ENCODE measurements around the gene CHTOP. TPM values are rescaled to one million over a fixed set of nuclear protein-coding genes. Genes with fewer than 3 reads are reported as not detected.

Gene CHTOP
- total RNA-seq, 6 donors from 2014 or later, result 51.3 to 89.1 (median 59.2) TPM

DNA sequence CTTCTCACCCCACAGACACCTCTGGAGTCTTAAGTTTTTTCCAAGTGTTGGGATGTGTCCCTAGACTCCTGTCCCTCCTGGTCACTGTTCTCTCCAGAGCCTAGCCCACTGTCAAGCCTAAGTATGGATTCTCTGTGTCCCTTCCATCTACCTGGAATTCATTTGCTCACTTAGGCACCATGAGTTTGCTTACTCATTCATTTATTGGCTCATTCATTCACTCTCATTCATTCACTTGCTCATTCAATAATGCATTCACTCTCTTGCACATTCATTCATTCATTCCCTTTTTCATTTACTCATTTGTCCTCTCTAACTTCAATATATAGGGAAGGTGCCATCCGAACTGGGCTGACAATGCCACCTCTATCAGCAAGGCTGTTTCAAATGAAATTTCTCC, 22.5 kb upstream of the CHTOP start:
- Histone ChIP-seq H3K9me3 (no peaks in the 10 kb centered on the region), H3K36me3 (peaks cover 0 to 17% (median 11%) of the 10 kb centered on the region in 4 donors), H3K27ac (peak overlapping the region; percentile 86 to 99 (median 96)), H3K4me1 (peaks cover 45 to 83% (median 62%) of the 10 kb centered on the region in 4 donors), H3K4me3 (peak overlapping the region; percentile 4 to 55 (median 46)), H3K27me3 (no peaks in the 10 kb centered on the region)
- no peak for ATAC-seq (ENCODE audit: low FRiP score in 2 of 2)
- DNase-seq, result no peak
- TF ChIP-seq POLR2AphosphoS5 (IDR thresholded peaks at IDR 0.05), result no peak
- TF ChIP-seq POLR2A (IDR thresholded peaks at IDR 0.05), result no peak
- TF ChIP-seq, protein P1, sequence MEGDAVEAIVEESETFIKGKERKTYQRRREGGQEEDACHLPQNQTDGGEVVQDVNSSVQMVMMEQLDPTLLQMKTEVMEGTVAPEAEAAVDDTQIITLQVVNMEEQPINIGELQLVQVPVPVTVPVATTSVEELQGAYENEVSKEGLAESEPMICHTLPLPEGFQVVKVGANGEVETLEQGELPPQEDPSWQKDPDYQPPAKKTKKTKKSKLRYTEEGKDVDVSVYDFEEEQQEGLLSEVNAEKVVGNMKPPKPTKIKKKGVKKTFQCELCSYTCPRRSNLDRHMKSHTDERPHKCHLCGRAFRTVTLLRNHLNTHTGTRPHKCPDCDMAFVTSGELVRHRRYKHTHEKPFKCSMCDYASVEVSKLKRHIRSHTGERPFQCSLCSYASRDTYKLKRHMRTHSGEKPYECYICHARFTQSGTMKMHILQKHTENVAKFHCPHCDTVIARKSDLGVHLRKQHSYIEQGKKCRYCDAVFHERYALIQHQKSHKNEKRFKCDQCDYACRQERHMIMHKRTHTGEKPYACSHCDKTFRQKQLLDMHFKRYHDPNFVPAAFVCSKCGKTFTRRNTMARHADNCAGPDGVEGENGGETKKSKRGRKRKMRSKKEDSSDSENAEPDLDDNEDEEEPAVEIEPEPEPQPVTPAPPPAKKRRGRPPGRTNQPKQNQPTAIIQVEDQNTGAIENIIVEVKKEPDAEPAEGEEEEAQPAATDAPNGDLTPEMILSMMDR (IDR thresholded peaks at IDR 0.05), result no peak
- no peak for TF ChIP-seq EP300 (IDR thresholded peaks at IDR 0.05)
- 79 to 80% methylated on average over 1 of the region's 1 CpG for WGBS, 2 donors

DNA sequence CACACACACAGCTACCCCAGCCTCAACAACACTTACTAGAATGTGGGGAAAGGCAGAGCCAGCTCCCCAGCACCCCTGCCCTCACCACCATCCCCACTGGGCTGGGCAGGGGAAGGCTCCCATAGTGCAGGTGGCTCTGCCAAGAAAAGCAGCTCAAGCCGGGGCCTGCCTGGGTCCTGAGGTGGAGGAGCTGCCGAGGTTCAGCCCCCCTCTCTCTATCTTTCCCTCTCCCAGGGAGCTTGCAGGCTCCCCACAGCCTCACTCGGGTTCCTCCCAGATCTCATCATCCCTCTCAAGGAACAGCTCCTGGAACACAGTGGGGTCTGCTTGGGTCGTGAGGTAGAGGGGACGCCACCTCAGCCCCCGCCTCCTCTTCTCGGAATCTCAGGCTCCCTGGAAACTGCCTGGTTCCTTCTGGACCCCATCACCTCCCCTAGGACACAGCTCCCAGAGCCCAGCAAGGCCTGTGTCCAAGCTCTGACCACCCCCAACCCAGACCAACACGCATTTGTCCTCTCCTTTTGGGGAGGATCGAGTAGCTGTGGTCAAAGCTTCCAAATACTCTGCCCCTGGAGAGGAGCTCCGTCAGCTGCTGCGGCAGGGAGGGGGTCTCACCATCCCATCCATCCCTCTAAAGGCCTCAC, 21.6 kb upstream of the CHTOP start:
- no peak for TF ChIP-seq POLR2AphosphoS5 (IDR thresholded peaks at IDR 0.05)
- TF ChIP-seq POLR2A (IDR thresholded peaks at IDR 0.05), result no peak
- TF ChIP-seq, protein P1 (IDR thresholded peaks at IDR 0.05), result no peak
- no peak for TF ChIP-seq EP300 (IDR thresholded peaks at IDR 0.05)
- ATAC-seq (ENCODE audit: low FRiP score in 2 of 2) (no peak), DNase-seq (no peak)
- no peaks in the 10 kb centered on the region for H3K9me3 ChIP-seq
- H3K4me3 ChIP-seq, result peak overlapping the region; percentile 43 to 55 (median 50)
- peaks cover 0 to 8% (median 3%) of the 10 kb centered on the region in 4 donors for H3K36me3 ChIP-seq
- peaks cover 50 to 86% (median 67%) of the 10 kb centered on the region in 4 donors for H3K4me1 ChIP-seq
- H3K27me3 ChIP-seq, result no peaks in the 10 kb centered on the region
- WGBS, 2 donors, result 71% methylated on average over 10 to 11 of the region's 11 CpGs
- peak overlapping the region; percentile 61 to 99 (median 90) for H3K27ac ChIP-seq

DNA sequence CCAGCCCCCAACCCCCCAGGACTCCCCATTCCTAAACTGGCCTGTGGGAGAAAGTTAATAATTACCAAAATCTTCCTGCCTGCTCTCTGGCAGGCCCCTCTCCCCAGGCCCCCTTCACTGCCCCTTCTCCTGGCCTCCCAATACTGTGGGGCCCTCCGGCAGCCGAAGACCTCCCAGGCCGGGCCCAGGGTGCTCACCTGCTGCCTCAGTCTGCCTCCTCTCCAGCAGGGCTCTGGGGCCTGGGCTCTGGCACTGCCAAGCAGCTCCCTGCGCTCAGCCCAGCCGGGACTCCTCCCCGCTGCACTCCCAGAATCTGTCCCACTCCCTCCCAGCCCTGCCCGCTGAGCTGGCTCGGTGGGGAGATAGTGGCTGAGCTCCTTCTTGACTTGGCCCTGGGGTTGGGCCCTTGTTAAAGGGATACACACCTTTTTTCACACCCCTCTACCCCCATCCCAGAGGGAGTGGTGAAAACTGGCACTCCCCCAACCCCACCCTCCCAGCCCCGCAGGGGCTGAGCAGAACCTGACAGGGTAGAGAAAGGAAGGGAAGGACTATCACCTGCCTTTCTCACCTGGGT, 21.0 kb upstream of the CHTOP start, which contains the start of gene S100A16:
Gene S100A16 (minus strand): TSS at position 383 of the 577 bp plus-strand sequence. CDS start 4,986 bp downstream, outside the sequence.
- ATAC-seq (ENCODE audit: low FRiP score in 2 of 2) (peak; percentile 72 to 79), DNase-seq (peak; percentile 87 to 88)
- WGBS, 2 donors, result 48 to 58% methylated on average over 3 to 9 of the region's 9 CpGs
- peaks cover 0 to 2% (median 0%) of the 10 kb centered on the region in 4 donors for H3K36me3 ChIP-seq
- H3K9me3 ChIP-seq, result no peaks in the 10 kb centered on the region
- peak within 1 kb of the TSS; percentile 43 to 55 (median 50) for H3K4me3 ChIP-seq
- TF ChIP-seq POLR2AphosphoS5 (IDR thresholded peaks at IDR 0.05) (peak; percentile 64 to 87), EP300 (IDR thresholded peaks at IDR 0.05) (no peak), POLR2A (IDR thresholded peaks at IDR 0.05) (peak in 3 of 4 donors; percentile 25 to 84 (median 76))
- TF ChIP-seq, protein P1 (IDR thresholded peaks at IDR 0.05), result no peak
- peak within 1 kb of the TSS; percentile 61 to 99 (median 90) for H3K27ac ChIP-seq
- peaks cover 51 to 85% (median 68%) of the 10 kb centered on the region in 4 donors for H3K4me1 ChIP-seq
- H3K27me3 ChIP-seq, result no peaks in the 10 kb centered on the region

DNA sequence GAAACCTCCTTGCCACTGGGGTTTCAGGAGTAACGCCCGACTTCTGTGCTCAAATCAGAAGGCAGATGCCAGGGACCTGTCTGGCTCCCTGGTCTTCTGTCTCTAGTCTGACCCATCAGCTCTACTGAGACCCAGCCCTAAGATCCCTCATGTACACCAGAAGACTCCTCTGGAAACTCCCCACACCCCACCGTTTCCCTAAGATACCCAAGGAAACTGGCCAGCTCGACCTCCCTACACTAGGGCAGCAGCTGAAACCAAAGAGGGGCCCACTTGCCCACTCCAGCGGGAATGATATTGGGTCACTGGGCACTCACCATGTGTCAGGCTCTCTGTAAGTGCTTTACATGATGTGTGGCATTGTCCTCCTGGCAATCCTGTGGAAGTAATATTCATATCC, 20.5 kb upstream of the CHTOP start:
- H3K4me3 ChIP-seq, result peak overlapping the region in 3 of 4 donors; percentile 43 to 55 (median 49)
- no peak for TF ChIP-seq POLR2AphosphoS5 (IDR thresholded peaks at IDR 0.05)
- TF ChIP-seq EP300 (IDR thresholded peaks at IDR 0.05), result no peak
- no peak for TF ChIP-seq POLR2A (IDR thresholded peaks at IDR 0.05)
- TF ChIP-seq, protein P1 (IDR thresholded peaks at IDR 0.05), result no peak
- no peak for DNase-seq

More for the DNA sequence above, 20.5 kb upstream of the CHTOP start:
- Histone ChIP-seq H3K36me3 (peaks cover 0 to under 1% (median 0%) of the 10 kb centered on the region in 4 donors), H3K4me1 (peaks cover 45 to 80% (median 67%) of the 10 kb centered on the region in 4 donors), H3K27me3 (no peaks in the 10 kb centered on the region), H3K9me3 (no peaks in the 10 kb centered on the region), H3K27ac (peak overlapping the region; percentile 61 to 99 (median 90))
- 69 to 79% methylated on average over 5 of the region's 5 CpGs for WGBS, 2 donors
- no peak for ATAC-seq (ENCODE audit: low FRiP score in 2 of 2)

Data from upper lobe of left lung (tissue), 6 donors.